Measurements from ENCODE around the gene TESK2.
A peak's percentile ranks its signal among the peaks of the same experiment; 100 is the strongest.

TESK2 gene

DNA sequence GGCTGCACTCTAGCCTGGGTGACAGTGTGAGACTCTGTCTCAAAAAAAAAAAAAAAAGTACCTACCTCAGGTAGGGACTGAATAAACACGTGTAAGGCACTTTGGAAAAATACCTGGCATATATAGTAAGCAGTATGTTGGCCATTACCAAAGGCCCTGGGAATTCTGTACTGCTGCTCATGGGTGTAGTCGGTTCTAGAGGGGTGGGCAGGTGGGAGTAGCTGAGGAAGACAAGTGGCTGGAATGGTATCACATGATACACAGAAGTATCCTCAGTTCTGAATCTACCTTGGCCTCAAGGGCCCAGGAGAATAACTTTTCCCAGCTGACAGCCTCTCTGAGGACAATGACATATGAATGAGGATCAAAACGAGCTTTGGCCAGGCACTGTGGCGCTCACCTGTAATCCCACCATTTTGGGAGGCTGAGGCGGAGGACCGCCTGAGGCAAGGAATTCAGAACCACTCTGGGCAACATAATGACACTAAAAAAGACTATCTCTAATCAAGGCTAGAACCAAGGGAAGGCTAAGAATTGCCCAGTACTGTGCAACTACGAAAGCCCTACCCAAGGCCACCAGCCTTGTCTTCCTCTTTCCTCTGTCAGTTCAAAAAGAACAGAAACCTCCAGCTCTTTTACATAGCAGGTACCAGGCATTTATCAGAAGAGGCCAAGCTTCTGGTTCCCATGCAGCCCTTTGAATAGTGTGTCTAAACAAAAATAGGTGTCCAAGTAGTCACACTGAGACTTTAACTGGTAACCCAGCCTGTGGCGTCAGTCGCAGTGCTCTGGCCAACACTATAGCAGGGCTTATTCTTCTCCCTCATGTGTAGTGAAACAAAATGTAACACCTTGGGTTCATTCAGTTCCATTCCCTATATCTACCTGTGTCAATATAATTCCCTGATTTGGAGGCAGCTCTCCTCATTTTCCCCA, 19.3 kb upstream of the TESK2 start:
- no peak for DNase-seq (ENCODE audit: low read depth in 2 of 3, low spot score in 1 of 3)

DNA sequence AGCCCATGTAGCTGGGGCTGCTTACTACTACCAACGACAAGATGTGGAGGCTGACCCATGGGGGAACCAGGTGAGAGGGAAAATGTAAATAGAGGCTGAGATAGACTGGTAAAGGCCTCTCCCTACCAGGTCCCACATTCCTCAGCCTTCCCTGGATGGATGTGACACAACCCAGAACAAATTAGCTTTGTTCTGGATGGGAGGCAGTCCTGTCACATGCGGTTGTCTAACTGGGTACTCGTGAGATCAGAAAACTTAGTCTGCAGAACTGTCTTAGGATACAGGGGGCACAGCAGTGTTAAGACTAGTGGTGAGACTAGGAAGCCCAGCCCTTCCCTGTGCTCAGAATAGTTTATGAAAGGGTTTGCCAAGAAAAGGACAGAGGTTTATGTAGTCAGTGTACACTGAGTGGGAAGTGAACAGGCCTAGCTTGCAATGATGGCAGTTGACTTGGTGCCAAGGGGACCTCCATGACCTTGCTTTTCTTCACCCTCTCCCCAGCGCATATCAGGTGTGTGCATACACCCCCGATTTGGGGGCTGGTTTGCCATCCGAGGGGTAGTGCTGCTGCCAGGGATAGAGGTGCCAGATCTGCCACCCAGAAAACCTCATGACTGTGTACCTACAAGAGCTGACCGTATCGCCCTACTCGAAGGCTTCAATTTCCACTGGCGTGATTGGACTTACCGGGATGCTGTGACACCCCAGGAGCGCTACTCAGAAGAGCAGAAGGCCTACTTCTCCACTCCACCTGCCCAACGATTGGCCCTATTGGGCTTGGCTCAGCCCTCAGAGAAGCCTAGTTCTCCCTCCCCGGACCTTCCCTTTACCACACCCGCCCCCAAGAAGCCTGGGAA, 17.6 kb upstream of the TESK2 start:
- no peak for DNase-seq (ENCODE audit: low read depth in 2 of 3, low spot score in 1 of 3)

- DNase-seq (ENCODE audit: low read depth in 2 of 3, low spot score in 1 of 3), result no peak
Observed at GRCh38 chr1:45507893-45508292, 16.9 kb upstream of the TESK2 start.

DNA sequence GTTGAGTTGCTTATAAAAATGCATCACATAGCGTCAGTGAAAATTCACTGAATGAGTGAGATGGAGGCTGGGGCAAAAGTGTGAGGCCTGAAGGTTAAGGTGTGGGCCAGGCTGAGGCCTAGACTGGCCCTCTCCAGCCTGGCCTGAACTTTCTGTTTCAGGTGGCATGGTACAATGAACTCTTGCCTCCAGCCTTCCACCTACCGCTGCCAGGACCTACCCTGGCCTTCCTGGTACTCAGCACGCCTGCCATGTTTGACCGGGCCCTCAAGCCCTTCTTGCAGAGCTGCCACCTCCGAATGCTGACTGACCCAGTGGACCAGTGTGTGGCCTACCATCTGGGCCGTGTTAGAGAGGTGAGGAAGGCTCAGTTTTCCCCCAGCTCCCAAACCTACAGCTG, 16.2 kb upstream of the TESK2 start:
- DNase-seq (ENCODE audit: low read depth in 2 of 3, low spot score in 1 of 3), result no peak

GRCh38 chr1:45503462-45504360, 12.7 kb upstream of the TESK2 start:
- DNase-seq (ENCODE audit: low read depth in 2 of 3, low spot score in 1 of 3), result no peak

DNA sequence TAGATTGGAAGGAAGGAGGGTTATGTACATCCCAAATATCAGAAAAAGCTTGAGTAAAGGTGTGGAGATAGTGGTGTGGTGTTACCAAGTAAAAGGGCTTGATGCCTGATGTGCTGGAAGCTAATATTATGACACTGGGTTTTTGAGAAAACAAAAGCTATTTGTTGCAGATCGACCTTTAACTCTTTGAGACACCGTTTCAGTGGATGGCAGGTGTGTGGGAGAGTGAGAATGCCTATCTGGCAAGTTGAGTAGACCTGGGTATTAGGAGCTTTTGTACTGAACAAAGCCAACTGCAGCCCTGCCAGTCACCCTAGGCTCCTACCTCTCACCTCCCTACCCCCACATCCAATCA, 10.5 kb upstream of the TESK2 start:
- DNase-seq (ENCODE audit: low read depth in 2 of 3, low spot score in 1 of 3), result no peak

DNA sequence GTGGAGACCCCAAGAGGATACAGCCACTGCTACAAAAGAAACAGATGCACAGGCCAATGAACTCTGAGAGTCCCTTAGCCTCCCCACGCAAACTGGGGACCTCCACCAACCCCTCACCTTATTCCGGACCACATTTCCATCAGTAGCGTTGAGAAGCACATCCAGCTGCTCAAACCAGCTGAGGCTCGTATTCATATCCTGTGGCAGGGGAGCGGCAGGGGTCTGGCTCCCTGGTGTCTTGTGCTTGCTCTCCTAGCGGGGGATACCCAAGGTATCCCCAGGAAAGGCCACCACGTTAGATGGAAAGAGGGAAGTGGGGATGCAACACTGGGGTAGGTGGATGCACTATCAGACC, 8.4 kb upstream of the TESK2 start:
- no peak for DNase-seq (ENCODE audit: low read depth in 2 of 3, low spot score in 1 of 3)

- no peak for DNase-seq (ENCODE audit: low read depth in 2 of 3, low spot score in 1 of 3)
Observed at GRCh38 chr1:45498279-45498678, 7.3 kb upstream of the TESK2 start.

GRCh38 chr1:45493116-45493697, 2.2 kb upstream of the TESK2 start:
- peak in 2 of 3 donors; percentile 32 to 52 for DNase-seq (ENCODE audit: low read depth in 2 of 3, low spot score in 1 of 3)

- DNase-seq (ENCODE audit: low read depth in 2 of 3, low spot score in 1 of 3), result no peak
Observed at GRCh38 chr1:45492691-45493090, 1.7 kb upstream of the TESK2 start.

GRCh38 chr1:45491487-45492260, 711 bp upstream of the TESK2 start:
- DNase-seq (ENCODE audit: low read depth in 2 of 3, low spot score in 1 of 3), result no peak

- DNase-seq (ENCODE audit: low read depth in 2 of 3, low spot score in 1 of 3), result no peak
Observed at GRCh38 chr1:45490121-45490625, 790 bp downstream of the TESK2 start.

GRCh38 chr1:45489379-45489778, 1.6 kb downstream of the TESK2 start:
- DNase-seq (ENCODE audit: low read depth in 2 of 3, low spot score in 1 of 3), result peak; percentile 40 to 60 (median 58)

GRCh38 chr1:45488666-45489377, 2.1 kb downstream of the TESK2 start:
- no peak for DNase-seq (ENCODE audit: low read depth in 2 of 3, low spot score in 1 of 3)

DNA sequence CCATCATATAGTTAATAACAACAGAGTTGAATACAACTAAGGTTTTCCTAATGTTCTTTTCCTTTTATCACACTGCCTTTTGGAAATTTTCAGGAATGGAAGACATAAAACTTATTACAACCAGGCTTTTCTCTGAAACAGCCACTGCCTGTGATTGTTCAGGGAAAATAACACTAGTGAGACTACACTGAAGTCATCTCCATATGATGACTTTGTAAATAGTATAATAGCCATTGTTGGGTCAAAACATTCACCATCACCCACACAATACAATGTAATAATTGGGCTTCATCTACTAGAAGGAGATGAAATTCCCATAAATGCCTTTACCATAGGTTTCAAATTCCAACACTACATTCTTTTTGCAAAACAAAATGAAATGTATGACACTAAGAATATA, 5.0 kb downstream of the TESK2 start:
- no peak for DNase-seq (ENCODE audit: low read depth in 2 of 3, low spot score in 1 of 3)

DNA sequence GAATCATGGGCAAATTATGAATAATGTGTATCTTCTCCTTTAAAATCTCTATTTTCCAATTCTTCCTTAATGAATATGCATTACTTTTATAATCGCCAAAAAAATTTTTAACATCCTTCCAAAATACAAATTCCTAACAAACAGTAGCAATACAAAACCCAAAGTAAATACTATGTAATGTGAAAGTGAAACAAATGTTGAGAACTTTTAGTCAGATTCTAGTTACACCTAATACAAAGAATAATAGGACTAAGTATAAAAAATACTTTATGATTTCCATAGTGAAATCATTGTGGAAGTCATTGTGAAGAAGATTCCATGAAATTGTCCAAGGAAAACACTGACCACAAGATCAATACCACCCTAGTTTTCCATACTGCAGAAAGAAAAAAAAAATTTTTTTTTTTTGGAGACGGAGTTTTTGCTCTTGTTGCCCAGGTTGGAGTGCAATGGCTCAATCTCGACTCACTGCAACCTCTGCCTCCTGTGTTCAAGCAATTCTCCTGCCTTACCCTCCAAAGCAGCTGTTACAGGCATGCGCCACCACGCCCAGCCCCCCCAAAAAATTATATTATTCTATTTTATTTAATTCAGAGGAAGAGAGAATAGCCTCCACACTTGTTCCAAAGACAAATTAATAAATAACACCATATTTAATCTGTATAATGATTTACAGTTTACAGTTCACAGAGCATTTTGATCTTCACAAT, 11.8 kb downstream of the TESK2 start:
- DNase-seq (ENCODE audit: low read depth in 2 of 3, low spot score in 1 of 3), result no peak

GRCh38 chr1:45478121-45478814, 12.7 kb downstream of the TESK2 start:
- no peak for DNase-seq (ENCODE audit: low read depth in 2 of 3, low spot score in 1 of 3)

GRCh38 chr1:45477646-45478045, 13.3 kb downstream of the TESK2 start:
- no peak for DNase-seq (ENCODE audit: low read depth in 2 of 3, low spot score in 1 of 3)
